Pons (tissue), 1 donor: ENCODE results near the gene MX2.
"Not testable (repeated sequence)": the region's sequence is repeated elsewhere in the genome, so short reads cannot be mapped to it uniquely, and the experiment has no call there.

ENCODE experiments used
- DNase-seq: peaks from one replicate; pipeline ENCODE4 v3.0.0-alpha.2; 2016; ENCODE audit warnings: low spot score

The MX2 gene

GRCh38 chr21:41338455-41338854, 23.4 kb upstream of the MX2 start:
- DNase-seq: no peak

GRCh38 chr21:41342035-41342434, 19.8 kb upstream of the MX2 start:
- DNase-seq: no peak

- DNase-seq: no peak
Observed at GRCh38 chr21:41344146-41344545, 17.7 kb upstream of the MX2 start.

GRCh38 chr21:41345356-41345755, 16.5 kb upstream of the MX2 start:
- no peak for DNase-seq

- DNase-seq: no peak
Observed at GRCh38 chr21:41345934-41346685, 15.7 kb upstream of the MX2 start.

- no peak for DNase-seq
Observed at GRCh38 chr21:41346758-41347157, 15.1 kb upstream of the MX2 start.

GRCh38 chr21:41348434-41348833, 13.4 kb upstream of the MX2 start:
- DNase-seq: no peak

- DNase-seq: no peak
Observed at GRCh38 chr21:41349126-41349525, 12.7 kb upstream of the MX2 start.

GRCh38 chr21:41349619-41350390, 12.0 kb upstream of the MX2 start:
- no peak for DNase-seq

- no peak for DNase-seq
Observed at GRCh38 chr21:41350436-41351155, 11.2 kb upstream of the MX2 start.

GRCh38 chr21:41357546-41357945, 4.3 kb upstream of the MX2 start:
- no peak for DNase-seq

- DNase-seq: no peak
Observed at GRCh38 chr21:41358193-41359166, 3.3 kb upstream of the MX2 start.

GRCh38 chr21:41359286-41359685, 2.5 kb upstream of the MX2 start:
- DNase-seq: no peak

- DNase-seq: not testable (repeated sequence)
Observed at GRCh38 chr21:41359754-41360071, 2.1 kb upstream of the MX2 start.

- no peak for DNase-seq
Observed at GRCh38 chr21:41360072-41360821, 1.6 kb upstream of the MX2 start.

GRCh38 chr21:41361053-41361785, 608 bp upstream of the MX2 start:
- no peak for DNase-seq

GRCh38 chr21:41362605-41363369, 960 bp downstream of the MX2 start:
- no peak for DNase-seq

GRCh38 chr21:41363370-41364270, 1.8 kb downstream of the MX2 start:
- DNase-seq: no peak

- DNase-seq: no peak
Observed at GRCh38 chr21:41364308-41364707, 2.5 kb downstream of the MX2 start.
